Measurements from ENCODE around the gene MED10.

Gene MED10

GRCh38 chr5:6328173-6328572 lies 50.2 kb downstream of the MED10 start:
- H3K4me1 Mint-ChIP-seq, result no peaks in the 10 kb centered on the region
- H3K27ac Mint-ChIP-seq (ENCODE audit: low read depth), result no peak overlapping the region
- peaks cover 2% of the 10 kb centered on the region for H3K36me3 Mint-ChIP-seq (ENCODE audit: insufficient read depth)
- ATAC-seq (replicated peaks; ENCODE audit: extremely low read depth, poor library complexity, severe bottlenecking), result no peak
- no peaks in the 10 kb centered on the region for H3K27me3 Mint-ChIP-seq
- H3K4me3 Mint-ChIP-seq, result no peak overlapping the region
- H3K9me3 Mint-ChIP-seq, result peaks cover 19% of the 10 kb centered on the region
- DNase-seq (ENCODE audit: low spot score in 2 of 2), result no peak

GRCh38 chr5:6326776-6327175 lies 51.6 kb downstream of the MED10 start:
- Mint-ChIP-seq H3K27me3 (no peaks in the 10 kb centered on the region), H3K36me3 (ENCODE audit: insufficient read depth) (peaks cover 2% of the 10 kb centered on the region), H3K4me3 (no peak overlapping the region), H3K4me1 (no peaks in the 10 kb centered on the region), H3K27ac (ENCODE audit: low read depth) (no peak overlapping the region), H3K9me3 (peaks cover 19% of the 10 kb centered on the region)
- no peak for ATAC-seq (replicated peaks; ENCODE audit: extremely low read depth, poor library complexity, severe bottlenecking)
- DNase-seq (ENCODE audit: low spot score in 2 of 2), result no peak

GRCh38 chr5:6322163-6322713 lies 56.1 kb downstream of the MED10 start:
- H3K9me3 Mint-ChIP-seq, result peaks cover 6% of the 10 kb centered on the region
- peaks cover 2% of the 10 kb centered on the region for H3K36me3 Mint-ChIP-seq (ENCODE audit: insufficient read depth)
- H3K4me3 Mint-ChIP-seq, result no peak overlapping the region

More at GRCh38 chr5:6322163-6322713, 56.1 kb downstream of the MED10 start:
- Mint-ChIP-seq H3K27me3 (no peaks in the 10 kb centered on the region), H3K27ac (ENCODE audit: low read depth) (no peak overlapping the region), H3K4me1 (no peaks in the 10 kb centered on the region)
- DNase-seq (ENCODE audit: low spot score in 2 of 2) (no peak), ATAC-seq (replicated peaks; ENCODE audit: extremely low read depth, poor library complexity, severe bottlenecking) (no peak)

All from central memory CD8-positive, alpha-beta T cell (primary cell).